ENCODE data around the gene DENND5A.

- TF ChIP-seq, protein P1, sequence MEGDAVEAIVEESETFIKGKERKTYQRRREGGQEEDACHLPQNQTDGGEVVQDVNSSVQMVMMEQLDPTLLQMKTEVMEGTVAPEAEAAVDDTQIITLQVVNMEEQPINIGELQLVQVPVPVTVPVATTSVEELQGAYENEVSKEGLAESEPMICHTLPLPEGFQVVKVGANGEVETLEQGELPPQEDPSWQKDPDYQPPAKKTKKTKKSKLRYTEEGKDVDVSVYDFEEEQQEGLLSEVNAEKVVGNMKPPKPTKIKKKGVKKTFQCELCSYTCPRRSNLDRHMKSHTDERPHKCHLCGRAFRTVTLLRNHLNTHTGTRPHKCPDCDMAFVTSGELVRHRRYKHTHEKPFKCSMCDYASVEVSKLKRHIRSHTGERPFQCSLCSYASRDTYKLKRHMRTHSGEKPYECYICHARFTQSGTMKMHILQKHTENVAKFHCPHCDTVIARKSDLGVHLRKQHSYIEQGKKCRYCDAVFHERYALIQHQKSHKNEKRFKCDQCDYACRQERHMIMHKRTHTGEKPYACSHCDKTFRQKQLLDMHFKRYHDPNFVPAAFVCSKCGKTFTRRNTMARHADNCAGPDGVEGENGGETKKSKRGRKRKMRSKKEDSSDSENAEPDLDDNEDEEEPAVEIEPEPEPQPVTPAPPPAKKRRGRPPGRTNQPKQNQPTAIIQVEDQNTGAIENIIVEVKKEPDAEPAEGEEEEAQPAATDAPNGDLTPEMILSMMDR (conservative IDR thresholded peaks at IDR 0.05 in 1 of 2, IDR thresholded peaks at IDR 0.05 in 1 of 2; ENCODE audit: low read depth in 1 of 2, low read length in 2 of 2), result no peak
- no peak for TF ChIP-seq EZH2 (IDR thresholded peaks at IDR 0.05; ENCODE audit: low read length, missing control alignments)
These were observed 153.1 kb downstream of the DENND5A start for GRCh38 chr11:9112075-9112474.
